ENCODE results near the gene PPP2R2C.

Gene PPP2R2C

DNA sequence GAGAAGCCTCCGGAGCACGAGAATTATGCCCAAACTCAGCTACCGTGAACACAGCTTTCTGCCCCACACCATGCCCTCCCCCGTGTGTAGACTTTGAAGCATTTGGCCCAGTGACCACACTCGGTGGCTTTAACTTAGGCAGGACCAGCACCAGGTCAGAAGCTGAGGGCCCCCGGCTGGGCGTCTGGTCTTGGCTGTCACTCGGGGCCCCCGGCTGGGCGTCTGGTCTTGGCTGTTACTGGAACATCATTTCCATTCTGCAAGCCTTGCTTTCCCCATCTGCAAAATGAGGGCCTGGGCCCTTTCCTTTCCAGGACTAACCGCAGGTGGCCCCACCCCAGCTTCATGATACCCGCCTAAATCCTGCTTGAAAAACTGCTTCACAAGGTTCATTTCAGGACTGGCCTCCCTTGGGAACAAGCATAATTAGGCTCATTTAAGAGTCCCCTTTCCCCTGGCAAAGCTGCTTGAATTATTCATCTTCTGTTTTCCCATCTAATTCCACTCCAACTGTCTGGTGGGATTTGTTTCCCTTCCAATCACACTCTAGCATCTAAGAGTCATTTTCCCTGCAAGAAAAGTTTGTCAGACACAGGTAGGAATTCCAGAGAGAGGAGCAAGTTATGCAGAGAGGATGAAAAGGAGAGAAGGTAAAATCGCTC, 120.3 kb downstream of the PPP2R2C start:
- ATAC-seq (ENCODE audit: insufficient read depth, low read depth) (no peak), DNase-seq (no peak)
- no peak overlapping the region for H2AFZ ChIP-seq (ENCODE audit: low read depth, low read length)
- TF ChIP-seq EZH2 (IDR thresholded peaks at IDR 0.05; ENCODE audit: borderline replicate concordance, low read depth, low read length, severe bottlenecking) (no peak), CTCF (IDR thresholded peaks at IDR 0.05; ENCODE audit: borderline replicate concordance, extremely low read depth, low read length, poor library complexity, severe bottlenecking) (no peak)
- H4K20me1 ChIP-seq (ENCODE audit: insufficient read depth, low read length): peaks cover 9% of the 10 kb centered on the region; the same call in 1 of the 2 replicates
- no peaks in the 10 kb centered on the region for H3K36me3 ChIP-seq (ENCODE audit: insufficient read depth, low read length)
- peaks cover 7% of the 10 kb centered on the region for H3K27me3 ChIP-seq (ENCODE audit: insufficient read depth, low read length, poor library complexity)
- H3K79me2 ChIP-seq (ENCODE audit: insufficient read depth, low read length): no peaks in the 10 kb centered on the region
- no peak overlapping the region for H3K27ac ChIP-seq (ENCODE audit: low read length)
- H3K4me2 ChIP-seq (ENCODE audit: insufficient read depth, low read length): no peak overlapping the region
- no peak overlapping the region for H3K9ac ChIP-seq (ENCODE audit: low read depth, low read length)
- H3K4me1 ChIP-seq (ENCODE audit: insufficient read depth, low read length): no peaks in the 10 kb centered on the region
- no peak overlapping the region for H3K4me3 ChIP-seq (ENCODE audit: low read depth in 1 of 2, low read length in 2 of 2)
- H3K9me3 ChIP-seq (ENCODE audit: insufficient read depth, low read length, severe bottlenecking): no peaks in the 10 kb centered on the region

GRCh38 chr4:6351246-6352000, 121.0 kb downstream of the PPP2R2C start:
- Histone ChIP-seq H3K4me2 (ENCODE audit: insufficient read depth, low read length) (no peak overlapping the region), H3K9me3 (ENCODE audit: insufficient read depth, low read length, severe bottlenecking) (no peaks in the 10 kb centered on the region), H3K4me1 (ENCODE audit: insufficient read depth, low read length) (no peaks in the 10 kb centered on the region), H2AFZ (ENCODE audit: low read depth, low read length) (no peak overlapping the region), H3K4me3 (ENCODE audit: low read depth in 1 of 2, low read length in 2 of 2) (no peak overlapping the region), H3K9ac (ENCODE audit: low read depth, low read length) (no peak overlapping the region), H3K27ac (ENCODE audit: low read length) (no peak overlapping the region), H3K27me3 (ENCODE audit: insufficient read depth, low read length, poor library complexity) (peaks cover 7% of the 10 kb centered on the region), H3K36me3 (ENCODE audit: insufficient read depth, low read length) (no peaks in the 10 kb centered on the region), H4K20me1 (ENCODE audit: insufficient read depth, low read length) (peaks cover 9% of the 10 kb centered on the region; the same call in 1 of the 2 replicates), H3K79me2 (ENCODE audit: insufficient read depth, low read length) (no peaks in the 10 kb centered on the region)
- DNase-seq (no peak), ATAC-seq (ENCODE audit: insufficient read depth, low read depth) (no peak)
- TF ChIP-seq CTCF (IDR thresholded peaks at IDR 0.05; ENCODE audit: borderline replicate concordance, extremely low read depth, low read length, poor library complexity, severe bottlenecking) (no peak), EZH2 (IDR thresholded peaks at IDR 0.05; ENCODE audit: borderline replicate concordance, low read depth, low read length, severe bottlenecking) (no peak)

DNA sequence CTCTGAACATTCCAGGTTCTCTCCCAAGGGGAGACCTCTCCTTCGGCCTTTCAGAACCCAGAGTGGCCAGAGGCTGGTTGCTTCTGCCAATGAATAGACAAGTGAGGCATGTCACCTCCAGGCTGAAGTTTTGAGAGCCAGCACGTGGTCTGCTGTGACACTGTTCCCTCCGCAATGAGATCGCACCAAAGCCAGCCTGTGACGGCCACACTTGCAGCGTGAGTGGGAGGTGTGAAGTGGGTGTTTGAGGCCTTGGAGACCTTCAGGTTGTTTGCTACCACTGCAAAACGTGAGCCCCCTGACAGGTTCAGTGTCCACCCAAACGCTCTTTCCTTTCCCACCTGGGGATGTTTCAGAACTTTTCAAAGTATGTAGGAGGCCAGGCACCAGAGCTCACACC, 121.8 kb downstream of the PPP2R2C start:
- H3K36me3 ChIP-seq (ENCODE audit: insufficient read depth, low read length): no peaks in the 10 kb centered on the region
- no peak for ATAC-seq (ENCODE audit: insufficient read depth, low read depth)

More for the DNA sequence above, 121.8 kb downstream of the PPP2R2C start:
- no peaks in the 10 kb centered on the region for H3K9me3 ChIP-seq (ENCODE audit: insufficient read depth, low read length, severe bottlenecking)
- no peak for TF ChIP-seq CTCF (IDR thresholded peaks at IDR 0.05; ENCODE audit: borderline replicate concordance, extremely low read depth, low read length, poor library complexity, severe bottlenecking)
- no peak overlapping the region for H3K27ac ChIP-seq (ENCODE audit: low read length)
- no peak overlapping the region for H3K9ac ChIP-seq (ENCODE audit: low read depth, low read length)
- no peaks in the 10 kb centered on the region for H3K79me2 ChIP-seq (ENCODE audit: insufficient read depth, low read length)
- peaks cover 9% of the 10 kb centered on the region; the same call in 1 of the 2 replicates for H4K20me1 ChIP-seq (ENCODE audit: insufficient read depth, low read length)
- peaks cover 7% of the 10 kb centered on the region for H3K27me3 ChIP-seq (ENCODE audit: insufficient read depth, low read length, poor library complexity)
- H3K4me1 ChIP-seq (ENCODE audit: insufficient read depth, low read length): no peaks in the 10 kb centered on the region
- no peak for DNase-seq
- no peak overlapping the region for H3K4me3 ChIP-seq (ENCODE audit: low read depth in 1 of 2, low read length in 2 of 2)
- no peak overlapping the region for H2AFZ ChIP-seq (ENCODE audit: low read depth, low read length)
- H3K4me2 ChIP-seq (ENCODE audit: insufficient read depth, low read length): no peak overlapping the region
